ENCODE measurements around the gene OR5AK2.

OR5AK2 gene

DNA sequence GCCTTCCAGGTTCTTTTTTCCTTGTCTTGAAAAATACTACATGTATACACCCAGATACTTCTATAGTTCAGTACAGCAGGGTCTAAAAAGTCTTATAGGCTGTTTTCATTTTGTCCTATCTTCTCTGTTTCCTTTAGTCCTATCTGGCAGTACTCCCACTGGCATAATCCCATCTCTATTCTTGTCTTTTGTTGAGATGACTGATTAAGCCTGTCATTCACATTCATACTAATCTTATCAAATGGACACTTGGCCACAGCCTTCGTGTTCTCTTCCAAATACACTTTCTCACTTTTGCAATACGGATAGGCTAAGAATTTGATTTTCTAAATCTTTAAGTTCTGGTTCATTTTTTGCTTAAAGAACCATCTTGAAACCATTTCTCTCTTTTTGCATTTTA lies 42.8 kb downstream of the OR5AK2 start:
- H3K4me1 ChIP-seq (ENCODE audit: control extremely low read depth in 1 of 4, control insufficient read depth in 4 of 4, insufficient read depth in 4 of 4, low read length in 3 of 4): no peaks in the 10 kb centered on the region
- no peaks in the 10 kb centered on the region for H3K36me3 ChIP-seq (ENCODE audit: control insufficient read depth in 4 of 4, insufficient read depth in 4 of 4, low read length in 3 of 4)
- no peak overlapping the region for H3K4me3 ChIP-seq (ENCODE audit: control insufficient read depth in 1 of 7, extremely low read depth in 1 of 7, insufficient read depth in 4 of 7, low read depth in 2 of 7, low read length in 6 of 7)
- peaks cover 0 to 3% (median 0%) of the 10 kb centered on the region in 5 experiments for H3K27me3 ChIP-seq (replicated peaks in 2 of 5; ENCODE audit: control insufficient read depth in 4 of 5, insufficient read depth in 5 of 5, low read length in 4 of 5)
- ChIA-PET POLR2A (no interaction called here), CTCF (no interaction called here)
- H3K9me3 ChIP-seq (ENCODE audit: control extremely low read depth in 1 of 5, control insufficient read depth in 4 of 5, insufficient read depth in 2 of 5, low read depth in 1 of 5, low read length in 4 of 5): no peaks in the 10 kb centered on the region
- DNase-seq: no peak
- WGBS (ENCODE audit: insufficient coverage): 100% methylated on average over 2 of the region's 2 CpGs
- no peak overlapping the region for H3K27ac ChIP-seq (ENCODE audit: insufficient read depth in 1 of 2, low read depth in 1 of 2, low read length in 2 of 2, poor library complexity in 1 of 2, severe bottlenecking in 2 of 2)

All from common myeloid progenitor, CD34-positive (primary cell).